ENCODE data around the gene EXOSC10. TPM values are rescaled to one million over a fixed set of nuclear protein-coding genes. Genes with fewer than 3 reads are reported as not detected.

The EXOSC10 gene
- total and polyA plus RNA-seq, 2 of the 13 experiments (the other 11 are each of a cell fraction or from before 2014, with no cell fraction given) = 48.4 to 67.6 TPM

GRCh38 chr1:11059968-11060830, 39.5 kb downstream of the EXOSC10 start, which contains the start of gene SRM (continued):
- no peak for TF ChIP-seq FOXA1 (IDR thresholded peaks at IDR 0.05)
- no peak for TF ChIP-seq FOXA1 (CRISPR knock-in tag; IDR thresholded peaks at IDR 0.05)
- no peak for TF ChIP-seq CEBPZ (IDR thresholded peaks at IDR 0.05; ENCODE audit: low read length)
- no peak for TF ChIP-seq ZBTB7B (CRISPR knock-in tag; IDR thresholded peaks at IDR 0.05)
- no peak for TF ChIP-seq SNRNP70 (IDR thresholded peaks at IDR 0.05; ENCODE audit: low read depth, low read length)
- no peak for TF ChIP-seq SIX1 (CRISPR knock-in tag; IDR thresholded peaks at IDR 0.05; ENCODE audit: borderline replicate concordance)
- TF ChIP-seq HMGA1 (CRISPR knock-in tag; conservative IDR thresholded peaks at IDR 0.05) = no peak
- TF ChIP-seq ATF3 (CRISPR knock-in tag; IDR thresholded peaks at IDR 0.05) = no peak
- peak; percentile 78 for TF ChIP-seq PATZ1 (CRISPR knock-in tag; IDR thresholded peaks at IDR 0.05)
- TF ChIP-seq NFYC (CRISPR knock-in tag; IDR thresholded peaks at IDR 0.05) = peak; percentile 80
- no peak for TF ChIP-seq CBX5 (CRISPR knock-in tag; IDR thresholded peaks at IDR 0.05; ENCODE audit: borderline replicate concordance)
- peak; percentile 58; the same call in 1 of the 2 replicates for TF ChIP-seq TAF1 (CRISPR knock-in tag; IDR thresholded peaks at IDR 0.05)
- TF ChIP-seq SMAD1 (CRISPR knock-in tag; IDR thresholded peaks at IDR 0.05; ENCODE audit: borderline replicate concordance, low read depth) = no peak
- no peak for TF ChIP-seq CBX1 (IDR thresholded peaks at IDR 0.05; ENCODE audit: low read depth)
- TF ChIP-seq NR2F2 (IDR thresholded peaks at IDR 0.05; ENCODE audit: borderline replicate concordance, low read depth) = peak; percentile 18; the same call in 1 of the 2 replicates
- TF ChIP-seq TCF7 (IDR thresholded peaks at IDR 0.05; ENCODE audit: low read depth) = no peak
- 0 out of 2 replicates have a peak, but pooled peaks have one; percentile 5 for TF ChIP-seq CEBPG (CRISPR knock-in tag; IDR thresholded peaks at IDR 0.05)
- TF ChIP-seq ZNF451 (CRISPR knock-in tag; IDR thresholded peaks at IDR 0.05) = 0 out of 2 replicates have a peak, but pooled peaks have one; percentile 12
- TF ChIP-seq EED (CRISPR knock-in tag; IDR thresholded peaks at IDR 0.05) = no peak
- no peak for TF ChIP-seq ZNF550 (CRISPR knock-in tag; IDR thresholded peaks at IDR 0.05; ENCODE audit: borderline replicate concordance)
- no peak for TF ChIP-seq IRF1 (CRISPR knock-in tag; IDR thresholded peaks at IDR 0.05; ENCODE audit: low read depth)
- TF ChIP-seq ELF1 (CRISPR knock-in tag; IDR thresholded peaks at IDR 0.05) = peak; percentile 27
- no peak for TF ChIP-seq PAX8 (CRISPR knock-in tag; IDR thresholded peaks at IDR 0.05; ENCODE audit: borderline replicate concordance)
- TF ChIP-seq GTF3A (CRISPR knock-in tag; conservative IDR thresholded peaks at IDR 0.05) = no peak
- no peak for TF ChIP-seq SRSF9 (IDR thresholded peaks at IDR 0.05; ENCODE audit: borderline replicate concordance, insufficient read depth, low read depth, low read length, poor library complexity, severe bottlenecking)

All from HepG2 (cell line).